Smooth muscle cell of the pulmonary artery (primary cell): ENCODE data around the gene KRT24. TPM values are rescaled to one million over a fixed set of nuclear protein-coding genes. Genes with fewer than 3 reads are reported as not detected.

ENCODE experiments used
- total RNA-seq: library from RNA; depleted of rRNA; stranded (reverse); fragments of >200 nt; gene quantifications from 2 replicates; pipeline ENCODE4 v1.2.3, GENCODE V29; 2014

Gene KRT24
- not detected in 2 replicates for total RNA-seq

GRCh38 chr17:40703652-40704051 is at the start of gene KRT24:
KRT24 (minus strand) TSS chr17:40703752; CDS start chr17:40703693, 59 bp downstream.

GRCh38 chr17:40664582-40665333 is 38.8 kb downstream of the KRT24 start, which contains the start of gene KRT222:
KRT222 (minus strand) TSS chr17:40665177; CDS start chr17:40665099, 78 bp downstream.

Other genes starting within 250 kb of the KRT24 start
- gene TNS4, start 202.1 kb downstream of the KRT24 start, total RNA-seq = 0.07 TPM in 1 of 2 replicates, not detected in the other
- gene CCR7, start 138.3 kb downstream of the KRT24 start, total RNA-seq = 0.26 TPM in 1 of 2 replicates, not detected in the other
- 46.6 and 56.6 TPM in 2 replicates for gene SMARCE1, start 55.9 kb downstream of the KRT24 start, total RNA-seq
- not detected in 2 replicates for gene KRT222, start 38.6 kb downstream of the KRT24 start, total RNA-seq
- not detected in 2 replicates for gene KRT25, start 51.6 kb upstream of the KRT24 start, total RNA-seq
- not detected in 2 replicates for gene KRT26, start 68.4 kb upstream of the KRT24 start, total RNA-seq
- not detected in 2 replicates for gene KRT27, start 78.8 kb upstream of the KRT24 start, total RNA-seq
- not detected in 2 replicates for gene KRT28, start 96.2 kb upstream of the KRT24 start, total RNA-seq
- 3.1 and 4.3 TPM in 2 replicates for gene KRT10, start 118.9 kb upstream of the KRT24 start, total RNA-seq
- gene KRT12, start 163.5 kb upstream of the KRT24 start, total RNA-seq = not detected in 2 replicates
- not detected in 2 replicates for gene KRT20, start 181.5 kb upstream of the KRT24 start, total RNA-seq
- gene KRT23, start 233.9 kb upstream of the KRT24 start, total RNA-seq = not detected in 2 replicates